Measurements from ENCODE around the gene MAML3.

MAML3 gene

DNA sequence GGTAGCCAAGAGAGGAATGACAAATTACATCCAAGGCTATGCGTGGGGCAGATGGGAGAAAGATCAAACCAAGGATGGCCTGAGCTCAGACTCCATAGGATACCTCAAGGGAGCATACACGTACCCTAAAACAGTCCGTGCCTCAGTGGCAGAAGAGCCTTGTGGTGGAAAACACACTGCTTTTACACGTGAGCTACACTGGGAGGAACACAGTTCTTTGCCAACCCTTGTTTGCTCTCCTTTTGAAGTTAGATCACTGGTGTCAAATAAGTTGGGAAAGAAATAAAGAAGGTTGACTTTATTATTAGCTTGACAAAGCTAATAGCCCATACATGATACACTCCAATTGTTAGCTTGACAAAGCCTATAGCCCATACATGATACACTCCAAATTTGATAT lies 346.5 kb downstream of the MAML3 start:
- no peak for TF ChIP-seq TAF1 (IDR thresholded peaks at IDR 0.05; ENCODE audit: low read depth)
- no peak for TF ChIP-seq YY1 (IDR thresholded peaks at IDR 0.05; ENCODE audit: low read depth)
- no peak for TF ChIP-seq CEBPB (IDR thresholded peaks at IDR 0.05)
- no peak for TF ChIP-seq RAD21 (IDR thresholded peaks at IDR 0.05; ENCODE audit: low read depth)
- TF ChIP-seq, protein P1, sequence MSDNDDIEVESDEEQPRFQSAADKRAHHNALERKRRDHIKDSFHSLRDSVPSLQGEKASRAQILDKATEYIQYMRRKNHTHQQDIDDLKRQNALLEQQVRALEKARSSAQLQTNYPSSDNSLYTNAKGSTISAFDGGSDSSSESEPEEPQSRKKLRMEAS (IDR thresholded peaks at IDR 0.05) = no peak

GRCh38 chr4:139806929-139807328 lies 347.1 kb downstream of the MAML3 start:
- TF ChIP-seq NFIC (IDR thresholded peaks at IDR 0.05) (no peak), CREB1 (IDR thresholded peaks at IDR 0.05; ENCODE audit: low read depth) (no peak), EGR1 (IDR thresholded peaks at IDR 0.05) (no peak), RAD21 (IDR thresholded peaks at IDR 0.05; ENCODE audit: low read depth) (no peak), USF1 (IDR thresholded peaks at IDR 0.05) (no peak), TEAD4 (IDR thresholded peaks at IDR 0.05) (no peak)
- TF ChIP-seq, protein P1 (IDR thresholded peaks at IDR 0.05) = no peak

DNA sequence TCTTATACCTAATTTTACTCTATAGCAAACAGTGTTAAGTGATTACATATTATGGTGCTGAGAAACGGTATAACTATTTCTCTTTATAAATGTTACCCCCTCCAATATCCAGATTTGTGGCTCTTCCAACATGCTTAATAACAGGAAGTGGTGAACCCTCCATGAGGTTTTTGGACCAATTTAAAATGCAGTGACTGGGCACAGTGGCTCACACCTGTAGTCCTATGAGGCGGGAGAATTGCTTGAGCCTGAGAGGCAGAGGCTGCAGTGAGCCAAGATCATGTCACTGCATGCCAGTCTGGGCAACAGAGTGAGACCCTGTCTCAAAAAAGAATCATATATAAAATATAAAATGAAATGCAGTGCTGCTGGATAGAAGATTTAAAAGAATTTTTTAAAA lies 351.1 kb downstream of the MAML3 start:
- TF ChIP-seq RAD21 (IDR thresholded peaks at IDR 0.05; ENCODE audit: low read depth) (no peak), REST (IDR thresholded peaks at IDR 0.05; ENCODE audit: low read depth) (no peak), NFIC (IDR thresholded peaks at IDR 0.05) (no peak), EGR1 (IDR thresholded peaks at IDR 0.05) (no peak), TEAD4 (IDR thresholded peaks at IDR 0.05) (no peak), TCF12 (IDR thresholded peaks at IDR 0.05; ENCODE audit: low read depth) (no peak), FOXM1 (IDR thresholded peaks at IDR 0.05; ENCODE audit: borderline replicate concordance, low read depth) (no peak), CREB1 (IDR thresholded peaks at IDR 0.05; ENCODE audit: low read depth) (no peak), USF1 (IDR thresholded peaks at IDR 0.05) (no peak), ZBTB7A (IDR thresholded peaks at IDR 0.05; ENCODE audit: low read depth) (no peak), EP300 (IDR thresholded peaks at IDR 0.05; ENCODE audit: borderline replicate concordance) (no peak), YY1 (IDR thresholded peaks at IDR 0.05; ENCODE audit: low read depth) (no peak), TAF1 (IDR thresholded peaks at IDR 0.05; ENCODE audit: low read depth) (no peak), CEBPB (IDR thresholded peaks at IDR 0.05) (no peak)
- TF ChIP-seq, protein P1 (IDR thresholded peaks at IDR 0.05) = no peak

- TF ChIP-seq TCF12 (IDR thresholded peaks at IDR 0.05; ENCODE audit: low read depth) = no peak
- TF ChIP-seq, protein P1 (IDR thresholded peaks at IDR 0.05) = no peak
- no peak for TF ChIP-seq TAF1 (IDR thresholded peaks at IDR 0.05; ENCODE audit: low read depth)
- no peak for TF ChIP-seq NFIC (IDR thresholded peaks at IDR 0.05)
- no peak for TF ChIP-seq RAD21 (IDR thresholded peaks at IDR 0.05; ENCODE audit: low read depth)
- no peak for TF ChIP-seq EGR1 (IDR thresholded peaks at IDR 0.05)
- no peak for TF ChIP-seq FOXM1 (IDR thresholded peaks at IDR 0.05; ENCODE audit: borderline replicate concordance, low read depth)
Observed at GRCh38 chr4:139802488-139802887, 351.5 kb downstream of the MAML3 start.

GRCh38 chr4:139801895-139802294 lies 352.1 kb downstream of the MAML3 start:
- TF ChIP-seq REST (IDR thresholded peaks at IDR 0.05; ENCODE audit: low read depth) = no peak
- TF ChIP-seq YY1 (IDR thresholded peaks at IDR 0.05; ENCODE audit: low read depth) = no peak
- TF ChIP-seq EGR1 (IDR thresholded peaks at IDR 0.05) = no peak

DNA sequence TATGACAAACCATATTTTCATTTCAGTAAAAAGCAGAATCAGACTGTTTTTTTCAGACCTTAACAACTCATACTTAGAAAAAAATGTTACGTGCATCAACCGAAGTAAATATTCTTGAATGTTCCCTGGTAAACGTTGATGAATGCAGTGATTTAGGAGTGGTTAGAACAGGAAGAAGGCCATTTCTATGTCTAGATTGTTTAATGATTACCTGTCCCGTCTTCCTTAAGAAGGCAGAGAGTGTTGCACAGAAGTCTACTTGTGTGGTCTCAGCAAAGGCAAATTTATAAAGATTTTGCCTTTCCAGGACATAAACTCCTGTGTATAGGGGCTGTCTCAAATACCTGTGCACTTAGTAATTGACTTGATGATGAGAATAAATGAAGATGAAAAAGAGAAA lies 353.9 kb downstream of the MAML3 start:
- no peak for TF ChIP-seq NFIC (IDR thresholded peaks at IDR 0.05)
- TF ChIP-seq EGR1 (IDR thresholded peaks at IDR 0.05) = no peak
- no peak for TF ChIP-seq ZBTB7A (IDR thresholded peaks at IDR 0.05; ENCODE audit: low read depth)
- TF ChIP-seq RAD21 (IDR thresholded peaks at IDR 0.05; ENCODE audit: low read depth) = no peak
- no peak for TF ChIP-seq CEBPB (IDR thresholded peaks at IDR 0.05)
- TF ChIP-seq, protein P1 (IDR thresholded peaks at IDR 0.05) = no peak
- no peak for TF ChIP-seq YY1 (IDR thresholded peaks at IDR 0.05; ENCODE audit: low read depth)
- no peak for TF ChIP-seq EP300 (IDR thresholded peaks at IDR 0.05; ENCODE audit: borderline replicate concordance)
- no peak for TF ChIP-seq USF1 (IDR thresholded peaks at IDR 0.05)
- no peak for TF ChIP-seq TEAD4 (IDR thresholded peaks at IDR 0.05)
- no peak for TF ChIP-seq TAF1 (IDR thresholded peaks at IDR 0.05; ENCODE audit: low read depth)
- TF ChIP-seq FOXM1 (IDR thresholded peaks at IDR 0.05; ENCODE audit: borderline replicate concordance, low read depth) = no peak
- no peak for TF ChIP-seq REST (IDR thresholded peaks at IDR 0.05; ENCODE audit: low read depth)
- no peak for TF ChIP-seq TCF12 (IDR thresholded peaks at IDR 0.05; ENCODE audit: low read depth)
- TF ChIP-seq CREB1 (IDR thresholded peaks at IDR 0.05; ENCODE audit: low read depth) = no peak

All from Ishikawa (cell line).